HT-29 (cell line): ENCODE results near the gene ZNF770. TPM values are rescaled to one million over a fixed set of nuclear protein-coding genes. Genes with fewer than 3 reads are reported as not detected.

Source experiments
- DNase-seq: peaks from one replicate; pipeline ENCODE4 v3.0.0-alpha.2; 2015; ENCODE audit warnings: low spot score
- total RNA-seq: library from RNA; depleted of rRNA; stranded (reverse); fragments of >200 nt; shearing (Covaris generic); gene quantifications from 2 replicates; pipeline ENCODE4 v1.2.3, GENCODE V29; 2014; rRNA removed

ZNF770 gene
- total RNA-seq, result 10.1 and 10.5 TPM in 2 replicates

GRCh38 chr15:34988027-34988902 is at the start of gene ZNF770:
TSS of gene ZNF770 (minus strand) at chr15:34988287. CDS start at chr15:34983434, 4,853 bp downstream.
- peak; percentile 85 for DNase-seq

GRCh38 chr15:35028235-35028984 is 40.3 kb upstream of the ZNF770 start:
- DNase-seq, result no peak

DNA sequence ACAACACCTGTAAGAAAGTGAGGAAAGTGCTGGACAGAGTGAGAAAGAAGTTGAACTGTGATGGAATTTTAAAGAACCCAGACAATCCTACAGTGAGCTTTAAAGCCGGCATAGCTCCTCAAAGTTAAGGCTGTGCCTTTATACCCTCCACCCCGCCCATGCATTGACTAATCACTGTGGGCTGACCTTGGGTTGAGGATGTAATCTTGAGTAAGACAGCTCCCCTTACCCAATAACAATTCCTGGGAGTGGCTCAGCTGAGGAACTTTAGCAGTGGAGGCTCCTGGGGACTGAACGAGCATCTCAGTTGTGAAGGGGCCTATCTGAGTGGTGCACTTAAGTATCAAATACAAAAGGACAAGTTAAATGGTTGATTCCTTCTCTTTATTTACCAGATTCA is 35.7 kb upstream of the ZNF770 start:
- DNase-seq, result no peak

- no peak for DNase-seq
Measured at GRCh38 chr15:35020974-35021373, 32.9 kb upstream of the ZNF770 start.

DNA sequence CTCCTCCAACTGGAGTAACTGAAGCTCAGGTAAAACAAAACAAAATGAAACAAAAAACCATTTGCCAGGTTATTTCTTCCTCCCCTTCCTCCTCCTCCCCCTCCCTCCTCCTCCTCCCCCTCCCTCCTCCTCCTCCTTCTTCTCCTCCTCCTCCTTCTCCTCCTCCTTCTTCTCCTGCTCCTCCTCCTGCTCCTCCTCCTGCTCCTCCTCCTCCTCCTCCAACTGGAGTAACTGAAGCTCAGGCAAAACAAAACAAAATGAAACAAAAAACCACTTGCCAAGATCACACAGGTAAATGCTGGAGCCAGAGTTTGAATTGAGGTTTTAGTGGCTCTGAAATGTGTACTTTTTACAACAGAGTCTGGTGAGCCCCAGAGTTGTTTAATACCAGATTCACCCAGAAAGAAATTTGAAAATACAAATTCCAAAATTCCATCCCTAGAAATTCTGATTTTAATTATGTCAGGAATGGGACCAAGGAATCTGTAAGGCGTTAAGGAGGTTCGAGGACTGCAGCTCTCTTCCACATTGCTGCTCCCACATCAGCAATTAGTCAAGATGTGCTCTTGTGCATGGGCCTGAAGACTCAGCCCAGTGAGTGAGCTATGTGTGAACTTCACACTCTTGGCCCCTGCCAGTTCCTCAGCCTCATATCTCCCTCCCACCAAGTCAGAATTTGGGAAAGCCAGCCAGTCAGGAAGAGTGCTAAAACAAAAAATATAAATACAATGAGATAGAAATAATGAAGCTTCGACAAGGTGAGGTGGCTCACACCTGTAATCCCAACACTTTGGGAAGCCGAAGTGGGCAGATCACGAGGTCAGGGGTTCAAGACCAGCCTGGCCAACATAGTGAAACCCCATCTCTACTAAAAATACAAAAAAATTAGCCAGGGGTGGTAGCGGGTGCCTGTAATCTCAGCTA is 31.6 kb upstream of the ZNF770 start:
- no peak for DNase-seq

- DNase-seq, result no peak
Measured at GRCh38 chr15:35014241-35014640, 26.2 kb upstream of the ZNF770 start.

DNA sequence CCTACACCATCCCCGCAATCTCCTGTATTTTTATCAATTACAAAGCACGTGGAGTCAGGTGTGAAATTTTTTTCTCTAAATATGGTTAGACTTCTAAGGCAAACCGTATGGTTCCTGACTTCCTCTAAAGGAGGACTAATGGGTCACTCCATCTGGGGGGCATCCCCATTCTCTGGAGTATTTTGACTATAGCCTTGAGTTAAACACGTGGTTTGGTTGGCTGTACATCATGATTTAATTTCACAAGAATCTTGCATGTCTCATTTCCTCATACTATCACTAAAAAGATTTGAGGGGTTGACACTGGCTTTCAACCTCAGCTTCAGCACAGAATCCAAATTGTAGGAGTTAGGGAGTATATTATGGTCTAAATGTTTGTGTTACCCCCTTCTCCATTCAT is 25.3 kb upstream of the ZNF770 start:
- no peak for DNase-seq

DNA sequence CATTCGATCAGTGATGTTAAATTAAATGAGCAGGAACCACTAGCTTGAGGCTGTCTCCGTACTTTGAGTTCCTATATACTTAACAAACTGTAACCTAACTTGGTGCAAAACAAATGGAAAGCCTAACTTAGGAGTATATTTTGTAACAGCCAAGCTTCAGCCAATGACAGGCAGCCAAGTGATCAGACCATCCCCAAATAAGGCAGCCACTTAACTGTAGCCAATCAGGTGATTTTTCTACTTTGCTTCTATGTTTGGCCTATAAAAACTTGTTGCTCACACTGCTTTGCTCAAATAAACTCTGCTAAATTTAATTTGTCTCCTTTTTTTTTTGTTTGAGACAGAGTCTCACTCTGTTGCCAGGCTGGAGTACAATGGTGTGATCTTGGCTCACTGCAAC is 19.3 kb upstream of the ZNF770 start:
- DNase-seq, result no peak

DNA sequence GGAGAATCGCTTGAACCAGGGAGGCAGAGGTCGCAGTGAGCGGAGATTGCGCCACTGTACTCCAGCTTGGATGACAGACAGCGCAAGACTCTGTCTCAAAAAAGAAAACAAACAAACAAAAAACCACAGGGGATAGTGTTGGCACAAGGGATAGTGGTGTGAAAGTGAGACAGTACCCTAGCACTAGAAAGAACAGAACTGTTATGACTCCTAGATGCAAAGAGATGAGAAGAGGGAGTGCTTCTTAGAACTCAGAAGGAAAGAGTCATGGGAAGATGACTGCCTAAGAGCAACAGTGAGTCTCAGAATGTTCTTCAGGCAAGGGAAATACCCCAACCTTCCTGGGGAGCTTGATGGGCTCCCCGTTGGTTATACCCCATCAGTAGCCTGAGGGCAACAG is 17.8 kb upstream of the ZNF770 start:
- no peak for DNase-seq

DNA sequence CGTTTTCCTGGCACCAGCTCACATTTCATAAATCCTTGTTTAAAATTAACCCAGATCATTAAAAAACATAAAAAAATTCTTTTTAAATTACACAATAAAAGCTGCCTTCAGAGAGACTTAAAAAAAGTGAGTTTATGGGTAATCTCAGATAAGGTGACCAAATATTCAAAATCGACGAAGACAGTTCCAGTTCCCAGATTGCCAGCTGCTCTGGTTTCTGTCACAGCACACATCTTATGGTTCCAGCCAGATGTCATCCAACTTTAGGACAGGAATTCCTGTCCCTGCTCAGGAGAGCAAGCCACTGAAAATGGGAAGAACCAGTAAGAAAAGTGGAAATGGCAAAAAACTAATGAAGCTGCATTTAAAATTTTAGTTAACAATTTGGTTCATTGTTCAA is 15.8 kb upstream of the ZNF770 start:
- DNase-seq, result no peak

GRCh38 chr15:35000511-35000910 is 12.4 kb upstream of the ZNF770 start:
- DNase-seq, result peak; percentile 24

DNA sequence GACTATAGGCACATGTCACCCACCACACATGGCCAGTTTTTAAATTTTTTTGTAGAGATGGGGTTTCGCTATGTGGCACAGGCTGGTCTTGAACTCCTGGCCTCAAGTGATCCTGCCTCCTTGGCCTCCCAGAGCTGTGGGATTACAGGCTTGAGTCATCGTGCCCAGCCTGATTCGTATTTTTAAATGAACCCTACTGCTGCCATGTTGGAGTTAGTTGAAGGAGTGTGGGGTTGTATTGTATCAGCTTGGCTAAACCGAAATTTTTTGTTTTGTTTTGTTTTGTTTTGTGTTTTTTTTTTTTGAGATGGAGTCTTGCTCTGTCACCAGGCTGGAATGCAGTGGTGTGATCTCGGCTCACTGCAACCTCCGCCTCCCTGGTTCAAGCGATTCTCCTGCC is 11.8 kb upstream of the ZNF770 start:
- no peak for DNase-seq

- DNase-seq, result no peak
Measured at GRCh38 chr15:34994925-34995324, 6.8 kb upstream of the ZNF770 start.

GRCh38 chr15:34993877-34994276 is 5.8 kb upstream of the ZNF770 start:
- DNase-seq, result no peak

DNA sequence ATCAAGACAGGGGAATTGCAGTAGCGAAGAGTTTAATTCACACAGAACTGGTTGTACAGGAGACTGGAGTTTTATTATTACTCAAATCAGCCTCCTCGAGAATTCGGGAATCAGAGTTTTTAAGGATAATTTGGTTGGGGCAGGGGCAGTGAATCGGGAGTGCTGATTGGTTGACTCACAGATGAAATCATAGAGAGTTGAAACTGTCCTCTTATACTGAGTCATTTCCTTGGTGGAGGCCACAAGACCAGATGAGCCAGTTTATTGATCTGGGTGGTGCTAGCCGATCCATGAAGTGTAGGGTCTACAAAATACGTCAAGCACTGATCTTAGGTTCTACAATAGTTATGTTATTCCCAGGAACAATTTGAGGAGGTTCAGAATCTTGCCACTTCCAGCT is 5.3 kb upstream of the ZNF770 start:
- DNase-seq, result peak; percentile 78

GRCh38 chr15:34987609-34988026 is 469 bp downstream of the ZNF770 start:
- DNase-seq, result no peak

GRCh38 chr15:34986771-34987480 is 1.2 kb downstream of the ZNF770 start:
- peak; percentile 47 for DNase-seq

DNA sequence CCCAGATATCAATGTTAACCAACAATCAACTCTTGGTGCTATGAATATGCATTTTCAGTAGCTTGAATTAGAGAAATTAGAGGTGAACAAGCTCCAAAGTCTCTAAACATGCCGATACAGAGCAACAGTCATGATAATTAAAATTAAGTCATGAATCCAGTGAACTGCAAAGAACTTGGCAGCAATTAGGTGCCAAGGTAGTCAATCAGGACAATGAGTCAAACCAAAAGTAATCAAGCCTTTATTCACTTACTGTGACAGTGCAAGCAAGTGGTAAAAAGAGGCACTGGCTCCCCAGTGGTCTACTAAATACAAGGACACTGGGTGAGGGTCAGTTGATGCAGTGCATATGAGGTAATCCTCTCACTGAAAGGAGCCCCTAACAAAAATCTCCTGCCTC is 1.8 kb downstream of the ZNF770 start:
- DNase-seq, result no peak

- no peak for DNase-seq
Measured at GRCh38 chr15:34984889-34985630, 3.0 kb downstream of the ZNF770 start.

DNA sequence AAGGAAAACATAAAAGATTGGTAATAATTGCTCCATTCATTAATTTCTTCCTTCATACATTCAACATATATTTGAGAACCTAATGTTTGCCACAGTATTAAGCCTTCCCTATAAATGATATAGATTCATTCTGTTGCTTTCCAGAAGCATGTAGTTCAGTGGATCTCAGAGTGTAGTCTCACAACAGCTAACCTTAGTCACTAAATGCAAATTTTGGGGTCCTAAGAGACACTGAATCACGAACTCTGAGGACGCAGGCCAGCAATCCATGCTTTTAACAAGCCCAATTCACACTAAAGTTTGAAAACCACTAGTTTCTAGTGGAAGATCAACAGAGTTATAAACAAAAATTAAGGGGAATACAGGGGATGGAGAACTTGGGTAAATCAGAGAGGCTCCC is 11.3 kb downstream of the ZNF770 start:
- DNase-seq, result no peak
